IPS-15b (cell line): Measurements from ENCODE around the gene RPS6KA5.

ENCODE experiments used
- H3K27me3 ChIP-seq: one replicate; pipeline ENCODE4 v1.6.1; 2013; ENCODE audit warnings: low read length; ENCODE audit not compliant: control insufficient read depth, insufficient read depth
- H3K36me3 ChIP-seq: one replicate; pipeline ENCODE4 v1.6.1; 2013; ENCODE audit warnings: low read length; ENCODE audit not compliant: control insufficient read depth, insufficient read depth
- H3K4me1 ChIP-seq: one replicate; pipeline ENCODE4 v1.6.1; 2013; ENCODE audit warnings: mild to moderate bottlenecking, low read length; ENCODE audit not compliant: control insufficient read depth, insufficient read depth
- H3K4me3 ChIP-seq: one replicate; pipeline ENCODE4 v1.5.1; 2013; ENCODE audit warnings: low read depth, low read length
- H3K9ac ChIP-seq: one replicate; pipeline ENCODE4 v1.6.1; 2013; ENCODE audit warnings: low read depth, mild to moderate bottlenecking, low read length
- H3K9me3 ChIP-seq: one replicate; pipeline ENCODE4 v1.6.1; 2013; ENCODE audit warnings: mild to moderate bottlenecking, low read length; ENCODE audit not compliant: control insufficient read depth, insufficient read depth

Gene RPS6KA5

DNA sequence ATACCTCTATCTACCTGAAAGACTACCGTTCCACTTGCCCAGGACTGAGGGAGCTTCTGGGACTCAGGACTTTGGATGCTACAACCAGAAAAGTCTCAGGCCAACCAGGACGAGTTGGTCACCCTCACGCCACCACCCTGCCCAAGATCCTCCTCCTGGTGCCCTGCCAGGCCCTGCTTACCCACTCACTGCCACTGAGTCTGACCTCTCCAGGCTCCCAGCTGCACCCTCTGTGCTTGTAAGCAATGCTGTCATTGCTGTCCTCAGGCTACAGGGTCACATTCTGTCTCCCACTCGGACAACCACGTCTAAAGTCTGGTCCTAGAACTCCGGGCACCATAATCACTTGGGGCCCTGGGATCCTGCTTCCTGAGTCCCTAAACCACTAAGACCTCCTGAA lies 253.4 kb downstream of the RPS6KA5 start:
- Histone ChIP-seq H3K9me3 (no peaks in the 10 kb centered on the region), H3K36me3 (no peaks in the 10 kb centered on the region), H3K4me1 (no peaks in the 10 kb centered on the region), H3K27me3 (no peaks in the 10 kb centered on the region), H3K9ac (no peak overlapping the region), H3K4me3 (no peak overlapping the region)

DNA sequence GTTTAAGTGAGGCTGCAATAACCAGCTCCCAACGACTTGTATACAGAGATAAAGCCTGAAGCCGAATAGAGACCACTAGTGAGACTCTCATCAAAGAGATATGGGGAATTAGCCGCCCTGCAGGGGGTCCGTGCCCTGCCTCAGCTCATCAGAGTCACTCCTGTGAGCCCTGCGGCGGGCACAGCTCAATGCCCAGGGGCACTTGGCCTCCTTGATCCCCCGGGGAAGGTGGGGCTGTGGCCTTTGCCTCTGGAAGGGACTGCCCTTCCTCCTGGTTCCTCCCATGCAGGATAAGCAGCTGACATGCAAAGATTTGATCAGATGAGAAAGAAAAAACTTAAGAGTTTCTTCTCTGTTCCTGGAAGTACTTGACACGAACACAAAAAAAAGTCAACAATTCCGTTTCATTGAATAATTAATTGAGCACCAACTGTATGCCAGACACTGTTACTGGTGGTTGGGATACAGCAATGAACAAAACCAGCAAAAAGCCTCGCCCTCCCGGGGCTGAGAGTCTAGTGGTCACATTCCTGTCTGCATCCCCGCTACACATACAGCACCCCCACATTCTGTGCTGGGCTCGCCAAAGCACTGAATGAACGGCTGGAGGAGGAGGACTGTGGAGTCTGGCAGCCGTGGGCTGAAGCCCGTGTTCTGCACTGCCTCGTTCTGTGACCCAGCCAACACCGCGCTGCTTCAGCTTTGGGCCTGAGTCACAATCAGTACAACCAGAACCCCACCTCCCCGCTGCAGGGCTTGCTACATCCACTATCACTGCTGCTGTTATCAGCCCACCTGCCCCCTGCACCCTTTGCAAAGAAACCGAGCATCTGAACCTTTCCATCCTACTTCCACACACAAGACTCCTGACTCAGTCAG lies 254.5 kb downstream of the RPS6KA5 start:
- no peak overlapping the region for H3K9ac ChIP-seq
- no peaks in the 10 kb centered on the region for H3K36me3 ChIP-seq

DNA sequence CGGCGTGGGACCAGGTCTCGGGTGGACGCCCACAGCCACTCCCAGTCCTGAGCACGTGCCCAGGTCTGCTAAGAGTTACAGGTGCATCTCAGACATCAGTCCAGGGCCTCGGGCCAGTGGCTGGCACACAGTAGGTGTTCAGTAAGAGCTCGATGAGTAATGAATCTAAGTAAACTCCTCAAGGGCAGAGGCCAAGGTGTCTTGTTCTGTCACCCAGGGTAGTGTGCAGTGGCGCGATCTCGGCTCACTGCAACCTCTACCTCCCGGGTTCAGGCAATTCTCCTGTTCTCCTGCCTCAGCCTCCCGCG lies 255.4 kb downstream of the RPS6KA5 start:
- Histone ChIP-seq H3K9me3 (no peaks in the 10 kb centered on the region), H3K36me3 (no peaks in the 10 kb centered on the region), H3K4me1 (no peaks in the 10 kb centered on the region), H3K27me3 (no peaks in the 10 kb centered on the region), H3K9ac (no peak overlapping the region), H3K4me3 (no peak overlapping the region)

More for the DNA sequence above, 254.5 kb downstream of the RPS6KA5 start:
- H3K27me3 ChIP-seq: no peaks in the 10 kb centered on the region
- H3K4me1 ChIP-seq: no peaks in the 10 kb centered on the region
- no peaks in the 10 kb centered on the region for H3K9me3 ChIP-seq
- no peak overlapping the region for H3K4me3 ChIP-seq

DNA sequence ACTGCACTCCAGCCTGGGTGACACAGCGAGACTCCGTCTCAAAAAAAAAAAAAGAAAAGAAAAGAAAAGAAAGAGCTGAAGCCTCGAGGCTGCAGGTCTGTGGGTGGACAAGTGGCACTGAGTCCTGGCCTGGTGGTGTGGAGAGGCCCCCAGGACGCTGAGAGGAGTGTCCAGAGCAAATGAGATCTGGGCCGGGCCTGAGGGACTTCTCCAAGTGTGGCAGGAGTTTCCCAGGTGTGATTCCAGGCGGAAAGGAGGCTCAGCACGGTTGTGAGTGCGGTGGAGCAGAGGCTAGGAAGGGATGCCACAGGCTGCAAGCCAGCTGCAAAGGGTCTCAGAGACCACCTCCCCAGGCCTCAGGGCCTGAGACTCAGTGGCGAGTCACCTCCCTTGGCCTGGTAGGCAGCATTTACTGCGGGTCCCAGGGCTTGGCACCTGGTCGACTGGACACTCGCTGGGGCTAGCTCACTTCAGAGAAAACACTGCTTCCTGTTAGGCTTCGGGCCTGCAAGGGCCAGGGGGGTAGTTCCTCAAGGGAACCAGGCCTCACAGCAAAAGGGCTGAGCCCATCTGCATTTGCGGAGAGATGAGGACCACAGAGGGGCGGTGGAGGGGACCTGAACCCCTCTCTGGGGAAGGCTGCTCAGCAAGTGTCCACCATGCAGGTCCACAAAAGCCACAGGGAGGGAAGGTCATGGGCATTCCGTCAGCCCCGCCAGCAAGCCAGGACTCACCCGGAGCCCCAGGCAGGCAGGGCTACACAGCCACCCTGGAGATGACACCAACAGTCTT lies 256.0 kb downstream of the RPS6KA5 start:
- Histone ChIP-seq H3K27me3 (no peaks in the 10 kb centered on the region), H3K4me3 (no peak overlapping the region), H3K9ac (no peak overlapping the region), H3K36me3 (no peaks in the 10 kb centered on the region), H3K9me3 (no peaks in the 10 kb centered on the region), H3K4me1 (no peaks in the 10 kb centered on the region)

DNA sequence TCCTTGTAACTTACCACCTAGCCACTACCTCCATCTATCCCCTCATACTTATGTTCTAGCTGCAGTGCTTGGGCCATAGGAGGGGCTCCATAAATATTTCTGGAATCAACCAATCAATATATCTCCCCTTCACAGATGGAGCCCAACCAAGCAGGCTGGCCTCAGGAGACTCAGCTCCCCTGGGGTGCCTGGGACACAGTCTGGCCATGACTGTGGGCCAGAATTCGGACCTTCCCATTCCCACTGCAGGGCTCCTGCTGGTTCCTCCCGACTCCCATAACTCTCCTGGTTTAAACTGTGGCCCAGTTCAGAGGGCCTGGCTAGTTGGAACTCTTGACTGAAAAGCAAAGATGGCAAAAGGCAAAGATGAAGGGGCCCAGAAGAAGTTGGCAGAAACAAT lies 257.2 kb downstream of the RPS6KA5 start:
- H3K4me1 ChIP-seq: no peaks in the 10 kb centered on the region
- no peak overlapping the region for H3K9ac ChIP-seq
- H3K27me3 ChIP-seq: no peaks in the 10 kb centered on the region
- H3K36me3 ChIP-seq: no peaks in the 10 kb centered on the region
- no peak overlapping the region for H3K4me3 ChIP-seq
- no peaks in the 10 kb centered on the region for H3K9me3 ChIP-seq

DNA sequence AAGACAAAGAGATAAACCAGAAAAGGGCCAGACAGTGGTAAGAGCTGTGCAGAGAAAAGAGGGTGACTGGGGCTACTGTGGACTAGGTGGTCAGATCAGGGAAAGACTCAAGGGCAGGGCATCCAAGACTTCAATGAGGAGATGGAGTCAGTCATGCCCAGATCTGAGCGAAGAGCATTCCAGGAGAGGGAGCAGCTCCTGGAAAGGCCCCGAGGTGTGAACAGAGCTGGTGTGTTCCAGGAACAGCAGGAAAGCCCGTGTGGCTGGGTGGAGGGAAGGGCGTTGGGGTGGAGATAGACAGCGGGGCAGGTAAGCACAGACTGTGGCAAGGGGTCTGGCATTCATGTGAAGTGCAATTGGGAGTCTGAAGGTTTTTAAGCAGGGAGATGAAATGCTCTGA lies 261.0 kb downstream of the RPS6KA5 start:
- H3K36me3 ChIP-seq: no peaks in the 10 kb centered on the region
- no peaks in the 10 kb centered on the region for H3K4me1 ChIP-seq
- H3K4me3 ChIP-seq: no peak overlapping the region
- H3K9ac ChIP-seq: no peak overlapping the region
- no peaks in the 10 kb centered on the region for H3K9me3 ChIP-seq
- no peaks in the 10 kb centered on the region for H3K27me3 ChIP-seq

DNA sequence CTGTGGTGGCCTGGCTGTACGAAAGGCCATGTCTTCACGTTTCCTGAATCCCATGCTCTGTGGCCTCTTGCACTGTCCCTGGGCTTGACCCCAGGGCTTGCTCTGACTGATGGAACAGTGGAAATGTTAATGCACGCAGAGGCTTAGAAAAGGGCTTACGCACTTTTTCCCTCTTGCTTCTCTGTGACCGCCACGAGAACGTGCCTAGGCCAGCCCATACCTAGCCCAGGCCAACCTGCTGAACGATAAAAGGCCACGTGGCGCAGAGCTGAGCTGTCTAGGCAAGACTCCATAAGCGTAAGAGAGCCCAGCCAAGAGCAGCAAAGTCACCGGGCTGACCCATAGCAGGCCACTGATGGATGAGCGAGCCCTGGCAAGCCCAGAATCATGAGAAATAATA lies 262.5 kb downstream of the RPS6KA5 start:
- no peak overlapping the region for H3K4me3 ChIP-seq
- no peaks in the 10 kb centered on the region for H3K4me1 ChIP-seq
- no peak overlapping the region for H3K9ac ChIP-seq
- H3K36me3 ChIP-seq: no peaks in the 10 kb centered on the region
- no peaks in the 10 kb centered on the region for H3K27me3 ChIP-seq
- no peaks in the 10 kb centered on the region for H3K9me3 ChIP-seq
